ENCODE data around the gene IL1RAP. TPM values are rescaled to one million over a fixed set of nuclear protein-coding genes. Genes with fewer than 3 reads are reported as not detected.

IL1RAP gene
- total and polyA plus RNA-seq, 5 donors = 1.6 to 8.5 (median 5.5) TPM

DNA sequence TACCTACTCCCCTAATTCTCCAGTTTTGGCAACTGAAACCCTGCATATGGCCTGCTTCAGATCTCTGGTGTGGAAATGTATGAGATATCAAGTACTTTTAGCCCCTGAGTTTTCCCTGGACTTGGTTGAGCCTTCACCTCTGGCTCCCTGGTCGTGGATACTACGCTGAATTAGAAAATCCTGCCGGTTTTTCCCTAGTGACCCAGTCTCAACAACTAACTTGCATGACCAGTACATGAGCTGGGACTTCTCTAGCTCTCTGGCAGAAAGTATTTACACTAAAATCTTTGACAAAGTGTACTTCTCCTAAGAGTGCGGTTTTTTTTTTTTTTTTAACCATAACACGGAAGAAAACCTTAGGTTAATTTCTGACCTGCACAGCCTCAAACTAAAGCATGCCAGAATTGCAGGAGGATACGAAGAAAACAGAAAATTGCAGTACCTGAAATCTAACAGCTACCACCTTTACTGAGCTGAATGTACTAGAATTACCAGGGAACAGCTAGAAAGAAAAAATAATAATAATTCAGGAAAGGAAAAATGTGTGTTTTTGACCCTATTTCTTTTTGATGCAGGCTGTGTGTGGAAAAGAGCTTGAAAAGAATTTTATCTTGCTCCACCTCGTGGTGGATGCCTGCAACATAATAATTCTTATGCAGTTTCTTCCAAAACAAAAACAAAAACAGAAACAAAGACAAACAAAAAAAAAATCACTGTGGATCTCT, 183.1 kb downstream of the IL1RAP start:
- H3K27me3 ChIP-seq (ENCODE audit: control insufficient read depth, insufficient read depth) = no peaks in the 10 kb centered on the region
- no peaks in the 10 kb centered on the region for H3K9me3 ChIP-seq (ENCODE audit: control insufficient read depth, low read length)
- ATAC-seq (no peak), DNase-seq (no peak)
- 33% methylated on average over 7 of the region's 7 CpGs for WGBS
- no peaks in the 10 kb centered on the region for H3K4me1 ChIP-seq (ENCODE audit: control insufficient read depth, insufficient read depth, low read length)
- H3K27ac ChIP-seq (ENCODE audit: low read length) = no peak overlapping the region
- intact Hi-C loops (cut with DNase I) = loop anchor here in 1 of 4 donors (5.0 kb wide), 1 partner anchor 185 kb away; the partner anchor contains the start of gene IL1RAP
- H3K4me3 ChIP-seq (ENCODE audit: low read length) = no peak overlapping the region

DNA sequence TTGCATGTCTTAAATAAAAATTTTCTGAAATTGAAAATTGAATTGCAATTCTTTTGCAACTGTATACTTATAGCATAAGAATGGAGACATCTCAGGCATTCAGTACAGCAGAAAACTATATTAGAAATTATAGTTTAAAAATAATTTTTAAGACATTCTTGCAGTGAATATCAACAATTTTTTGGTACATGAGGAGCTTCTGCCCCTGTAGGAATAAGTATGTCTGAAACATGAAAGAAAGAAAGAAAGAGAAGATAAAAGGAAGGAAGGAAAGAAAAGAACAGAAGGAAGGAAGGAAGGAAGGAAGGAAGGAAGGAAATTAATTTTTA, 183.6 kb downstream of the IL1RAP start:
- DNase-seq = no peak

DNA sequence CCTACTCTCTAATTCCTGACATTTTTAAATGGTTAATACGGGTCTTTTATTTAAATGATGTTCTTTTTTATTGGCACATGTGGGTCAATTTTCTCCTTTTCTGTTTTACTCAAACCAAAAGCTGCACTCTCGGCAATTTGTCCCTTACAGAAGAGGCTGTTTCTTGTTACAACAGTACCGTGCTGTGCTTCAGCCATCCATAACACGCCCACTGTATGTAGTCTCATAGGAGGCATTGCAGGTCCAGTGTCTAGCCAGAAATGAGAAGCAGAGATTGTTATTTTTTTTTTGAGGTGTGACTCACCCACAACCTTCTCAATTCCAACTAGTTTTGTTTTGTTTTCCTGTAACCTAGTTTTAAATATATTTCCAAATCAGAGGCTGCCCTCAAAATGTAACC, 184.0 kb downstream of the IL1RAP start:
- no peaks in the 10 kb centered on the region for H3K9me3 ChIP-seq (ENCODE audit: control insufficient read depth, low read length)
- H3K4me3 ChIP-seq (ENCODE audit: low read length) = no peak overlapping the region
- DNase-seq = no peak
- peak in 1 of 2 donors; percentile 49 for ATAC-seq
- intact Hi-C loops (cut with DNase I) = loop anchor here in 1 of 4 donors (5.0 kb wide), 1 partner anchor 186 kb away; the partner anchor contains the start of gene IL1RAP
- H3K4me1 ChIP-seq (ENCODE audit: control insufficient read depth, insufficient read depth, low read length) = no peaks in the 10 kb centered on the region
- no peaks in the 10 kb centered on the region for H3K27me3 ChIP-seq (ENCODE audit: control insufficient read depth, insufficient read depth)
- WGBS = 57% methylated on average over 4 of the region's 4 CpGs
- H3K27ac ChIP-seq (ENCODE audit: low read length) = no peak overlapping the region

More for the DNA sequence above, 183.6 kb downstream of the IL1RAP start:
- Histone ChIP-seq H3K27ac (ENCODE audit: low read length) (no peak overlapping the region), H3K9me3 (ENCODE audit: control insufficient read depth, low read length) (no peaks in the 10 kb centered on the region), H3K4me3 (ENCODE audit: low read length) (no peak overlapping the region), H3K27me3 (ENCODE audit: control insufficient read depth, insufficient read depth) (no peaks in the 10 kb centered on the region), H3K4me1 (ENCODE audit: control insufficient read depth, insufficient read depth, low read length) (no peaks in the 10 kb centered on the region)
- intact Hi-C loops (cut with DNase I) = loop anchor here in 1 of 4 donors (5.0 kb wide), 1 partner anchor 185 kb away; the partner anchor contains the start of gene IL1RAP
- ATAC-seq = no peak

DNA sequence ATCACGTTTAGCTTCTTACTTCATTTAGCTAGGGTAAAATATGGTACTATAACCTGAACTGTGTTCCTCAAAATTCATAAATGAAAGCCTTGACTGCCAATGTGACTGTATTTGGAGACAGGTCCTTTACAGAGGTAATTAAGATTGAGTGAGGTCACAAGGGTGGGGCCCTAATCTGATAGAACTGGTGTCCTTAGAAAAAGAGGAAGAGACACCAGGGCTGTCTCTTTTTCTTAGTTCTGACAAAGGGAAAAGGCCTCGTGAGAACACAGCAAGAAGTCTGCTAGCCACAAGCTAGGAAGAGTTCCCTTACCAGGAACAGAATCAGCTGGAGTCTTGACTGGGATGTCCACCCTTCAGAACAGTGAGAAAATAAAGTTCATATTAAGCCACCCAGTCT, 185.9 kb downstream of the IL1RAP start:
- no peaks in the 10 kb centered on the region for H3K4me1 ChIP-seq (ENCODE audit: control insufficient read depth, insufficient read depth, low read length)
- H3K27ac ChIP-seq (ENCODE audit: low read length) = no peak overlapping the region
- intact Hi-C loops (cut with DNase I) = loop anchor here in 1 of 4 donors (5.0 kb wide), 1 partner anchor 187 kb away; the partner anchor contains the start of gene IL1RAP
- no peaks in the 10 kb centered on the region for H3K27me3 ChIP-seq (ENCODE audit: control insufficient read depth, insufficient read depth)
- no peaks in the 10 kb centered on the region for H3K9me3 ChIP-seq (ENCODE audit: control insufficient read depth, low read length)
- WGBS = 76% methylated on average over 2 of the region's 2 CpGs
- DNase-seq (no peak), ATAC-seq (no peak)
- H3K4me3 ChIP-seq (ENCODE audit: low read length) = no peak overlapping the region

DNA sequence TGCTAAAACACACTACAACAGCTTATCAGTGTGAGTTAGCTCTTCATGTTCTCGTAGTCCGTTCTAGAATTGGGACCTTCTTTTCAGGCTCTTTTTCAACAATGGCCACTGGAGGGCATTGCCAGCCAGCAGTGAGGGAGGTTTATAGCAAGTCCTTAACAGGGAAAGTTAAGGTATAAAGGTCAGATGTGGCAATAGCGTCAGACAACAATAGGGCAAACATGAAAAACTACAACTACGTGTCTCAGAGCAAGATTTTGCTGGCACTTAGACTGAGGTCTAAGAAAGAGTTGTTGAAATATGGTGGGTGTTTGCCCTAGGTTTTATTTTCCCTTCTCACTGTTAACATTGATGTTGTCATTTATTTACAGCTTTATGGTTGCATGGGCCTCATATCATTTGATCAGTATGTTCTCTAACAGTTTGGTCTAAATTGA, 187.2 kb downstream of the IL1RAP start:
- Histone ChIP-seq H3K27ac (ENCODE audit: low read length) (no peak overlapping the region), H3K9me3 (ENCODE audit: control insufficient read depth, low read length) (no peaks in the 10 kb centered on the region), H3K4me3 (ENCODE audit: low read length) (no peak overlapping the region), H3K4me1 (ENCODE audit: control insufficient read depth, insufficient read depth, low read length) (no peaks in the 10 kb centered on the region), H3K27me3 (ENCODE audit: control insufficient read depth, insufficient read depth) (no peaks in the 10 kb centered on the region)
- ATAC-seq = peak; percentile 51 to 62
- intact Hi-C loops (cut with DNase I) = no loop called here
- DNase-seq = no peak
- WGBS = 25% methylated on average over 4 of the region's 4 CpGs

DNA sequence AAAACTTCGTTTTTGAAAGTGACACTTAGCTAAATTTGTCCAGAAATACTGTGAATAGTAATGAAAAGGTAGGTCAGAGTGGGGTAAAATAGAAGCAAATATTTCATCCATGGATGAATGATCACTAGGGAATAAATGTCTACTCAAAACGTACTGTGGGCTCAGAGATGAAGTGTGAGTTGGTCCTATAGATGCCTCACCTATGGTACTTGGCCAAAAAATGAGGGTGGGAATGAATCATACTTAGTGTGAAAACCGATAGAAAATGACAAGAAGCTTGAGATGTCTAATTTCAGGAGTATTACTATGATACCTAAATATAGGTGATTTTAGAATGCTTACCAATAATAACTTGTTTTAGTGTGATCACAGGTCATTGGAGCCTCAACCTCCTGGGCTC, 192.7 kb downstream of the IL1RAP start:
- H3K4me3 ChIP-seq (ENCODE audit: low read length) = no peak overlapping the region
- no peaks in the 10 kb centered on the region for H3K4me1 ChIP-seq (ENCODE audit: control insufficient read depth, insufficient read depth, low read length)
- intact Hi-C loops (cut with DNase I) = no loop called here
- WGBS = 68% methylated on average over 3 of the region's 3 CpGs
- no peaks in the 10 kb centered on the region for H3K9me3 ChIP-seq (ENCODE audit: control insufficient read depth, low read length)
- H3K27me3 ChIP-seq (ENCODE audit: control insufficient read depth, insufficient read depth) = no peaks in the 10 kb centered on the region
- DNase-seq (no peak), ATAC-seq (no peak)
- H3K27ac ChIP-seq (ENCODE audit: low read length) = no peak overlapping the region

Other genes starting within 250 kb of the IL1RAP start
- 1 to 10 TPM; 1.2 to 2.0 (median 1.3) TPM for gene CLDN1, start 191.6 kb upstream of the IL1RAP start, total RNA-seq
- 1.3 TPM for gene CLDN1, start 191.6 kb upstream of the IL1RAP start, polyA plus RNA-seq
- not detected for gene CLDN16, start 125.9 kb upstream of the IL1RAP start, total RNA-seq
- gene CLDN16, start 125.9 kb upstream of the IL1RAP start, polyA plus RNA-seq = 0.05 TPM
- gene TMEM207, start 64.2 kb upstream of the IL1RAP start, total RNA-seq = not detected
- gene TMEM207, start 64.2 kb upstream of the IL1RAP start, polyA plus RNA-seq = not detected

Data from right cardiac atrium (tissue), 5 donors.